ENCODE measurements around the gene KRTAP4-12.

- TF ChIP-seq EZH2 (IDR thresholded peaks at IDR 0.05) (no peak), POLR2AphosphoS5 (IDR thresholded peaks at IDR 0.05; ENCODE audit: borderline replicate concordance, low read depth, low read length) (no peak)
Observed at GRCh38 chr17:41098481-41098880, 25.5 kb downstream of the KRTAP4-12 start.

Measured in SK-N-MC (cell line).